K562 (cell line): ENCODE measurements around the gene DMAC1. TPM values are rescaled to one million over a fixed set of nuclear protein-coding genes. Genes with fewer than 3 reads are reported as not detected.
A peak's percentile ranks its signal among the peaks of the same experiment; 100 is the strongest.

Experiments
- CREM ChIP-seq: IDR thresholded peaks from 2 replicates; pipeline ENCODE4 v1.6.1; 2014; ENCODE audit warnings: antibody characterized with exemption, low read depth
- HDAC3 ChIP-seq: fragments of 450-650 bp; IDR thresholded peaks from 2 replicates; pipeline ENCODE4 v1.6.1; 2018; ENCODE audit warnings: borderline replicate concordance, mild to moderate bottlenecking, moderate library complexity; ENCODE audit not compliant: partially characterized antibody
- HMG20A ChIP-seq: fragments of 450-650 bp; formaldehyde crosslinking; conservative IDR thresholded peaks from 2 replicates; pipeline ENCODE4 v1.4.0; 2020; ENCODE audit warnings: mild to moderate bottlenecking, mixed read lengths
- KLF13 ChIP-seq: fragments of 450-650 bp; IDR thresholded peaks from 2 replicates; pipeline ENCODE4 v1.6.1; 2016; ENCODE audit warnings: missing genetic modification characterization, low read depth, mild to moderate bottlenecking, missing compliant biosample characterization, moderate library complexity, borderline replicate concordance
- MIER1 ChIP-seq: fragments of 450-650 bp; IDR thresholded peaks from 2 replicates; pipeline ENCODE4 v1.6.1; 2016; ENCODE audit warnings: antibody characterized with exemption, mild to moderate bottlenecking, low read depth
- NFE2 ChIP-seq: IDR thresholded peaks from 2 replicates; pipeline ENCODE4 v1.6.1; 2014; ENCODE audit warnings: antibody characterized with exemption, low read depth
- NR4A1 ChIP-seq, 2 experiments: fragments of 250-450 bp in 1 of 2; fragments of 450-650 bp in 1 of 2; sonication (Bioruptor Pico) in 1 of 2; IDR thresholded peaks; 2 replicates each; pipeline versions ENCODE4 v1.4.0 to v1.6.1; 2016 to 2020; ENCODE audit warnings: mild to moderate bottlenecking in 2 of 2, missing compliant biosample characterization in 1 of 2, missing genetic modification characterization in 1 of 2, moderate library complexity in 1 of 2
- PYGO2 ChIP-seq: fragments of 450-650 bp; IDR thresholded peaks from 2 replicates; pipeline ENCODE4 v1.6.1; 2016; ENCODE audit warnings: mild to moderate bottlenecking, missing genetic modification characterization, moderate library complexity, missing compliant biosample characterization
- RAD21 ChIP-seq, 2 experiments: fragments of 250-450 bp in 1 of 2; fragments of 450-650 bp in 1 of 2; sonication (Bioruptor Pico) in 1 of 2; formaldehyde crosslinking in 1 of 2; IDR thresholded peaks in 1 of 2; conservative IDR thresholded peaks in 1 of 2; 2 replicates each; pipeline versions ENCODE4 v1.4.0 to v1.8.0; 2020 to 2022; ENCODE audit warnings: mild to moderate bottlenecking in 2 of 2, moderate library complexity in 1 of 2
- RBM22 ChIP-seq: fragments of 200-400 bp; formaldehyde crosslinking; IDR thresholded peaks from 2 replicates; pipeline ENCODE4 v1.6.1; 2018; ENCODE audit warnings: low read length, low read depth; ENCODE audit not compliant: poor library complexity, severe bottlenecking
- SETDB1 ChIP-seq: IDR thresholded peaks from one replicate; pipeline ENCODE4 v1.6.1; 2012; ENCODE audit warnings: low read length, control low read depth, inconsistent platforms
- TCF3 ChIP-seq: sonication (generic); formaldehyde crosslinking; IDR thresholded peaks from 2 replicates; pipeline ENCODE4 v1.4.0; 2020; ENCODE audit warnings: mild to moderate bottlenecking, missing genetic modification reagents
- ZNF133 ChIP-seq: fragments of 250-450 bp; sonication (Bioruptor Pico); IDR thresholded peaks from 2 replicates; pipeline ENCODE4 v1.4.0; 2020; ENCODE audit warnings: mild to moderate bottlenecking
- ZNF175 ChIP-seq: fragments of 200-800 bp; sonication (Bioruptor generic); IDR thresholded peaks from 2 replicates; pipeline ENCODE4 v1.6.1; 2016; ENCODE audit warnings: low read depth, mild to moderate bottlenecking, missing genetic modification characterization, missing compliant biosample characterization
- ZNF592 ChIP-seq: fragments of 450-650 bp; IDR thresholded peaks from 2 replicates; pipeline ENCODE4 v1.6.1; 2017; ENCODE audit warnings: antibody characterized with exemption, mild to moderate bottlenecking
- polyA plus RNA-seq, 8 experiments: library from polyadenylated mRNA; depleted of rRNA in 4 of 8; stranded (reverse) in 5 of 8; unstranded in 3 of 8; fragments of >200 nt; fragmentation: Nextera tagmentation in 2 of 8; fragmentation: Illumina TruSeq in 1 of 8; extraction: Ambion mirVana in 2 of 8; extraction: Trizol in 1 of 8; gene quantifications; 2 replicates each; pipeline versions ENCODE4 v1.2.1 to v1.2.3, GENCODE V29; 2011 to 2014; ENCODE audit warnings: inconsistent platforms in 1 of 8, missing spikeins in 1 of 8
- total RNA-seq, 7 experiments: library from RNA; depleted of rRNA in 6 of 7; stranded (reverse); fragments of >200 nt in 6 of 7; fragmentation: Illumina TruSeq in 2 of 7; extraction: Trizol in 2 of 7; gene quantifications; 2 replicates each; pipeline versions ENCODE4 v1.2.1 to v1.2.3, GENCODE V29; 2011 to 2021; ENCODE audit warnings: low replicate concordance in 1 of 7
- TF ChIP-seq, protein P1 (sequence below), 2 experiments: fragments of 200-800 bp in 1 of 2; sonication (Bioruptor generic) in 1 of 2; sonication (generic) in 1 of 2; formaldehyde crosslinking in 1 of 2; IDR thresholded peaks in 1 of 2; conservative IDR thresholded peaks in 1 of 2; 2 replicates each; pipeline versions ENCODE4 v1.5.0 to v1.6.1; 2016 to 2020; ENCODE audit warnings: missing compliant biosample characterization in 1 of 2, missing genetic modification characterization in 1 of 2, missing genetic modification reagents in 1 of 2
- TF ChIP-seq, protein P2 (sequence below): fragments of 450-650 bp; IDR thresholded peaks from 2 replicates; pipeline ENCODE4 v1.6.1; 2016; ENCODE audit warnings: missing biosample characterization, missing genetic modification characterization
- TF ChIP-seq, protein P3 (sequence below): fragments of 450-650 bp; conservative IDR thresholded peaks from 2 replicates; pipeline ENCODE4 v1.6.1; 2016; ENCODE audit warnings: missing genetic modification characterization, low read depth, mild to moderate bottlenecking, missing compliant biosample characterization, moderate library complexity

The DMAC1 gene
- total and polyA plus RNA-seq, 9 of the 15 experiments (the other 6 are each of a cell fraction or from before 2014, with no cell fraction given): 15.9 to 94.4 (median 38.4) TPM

DNA sequence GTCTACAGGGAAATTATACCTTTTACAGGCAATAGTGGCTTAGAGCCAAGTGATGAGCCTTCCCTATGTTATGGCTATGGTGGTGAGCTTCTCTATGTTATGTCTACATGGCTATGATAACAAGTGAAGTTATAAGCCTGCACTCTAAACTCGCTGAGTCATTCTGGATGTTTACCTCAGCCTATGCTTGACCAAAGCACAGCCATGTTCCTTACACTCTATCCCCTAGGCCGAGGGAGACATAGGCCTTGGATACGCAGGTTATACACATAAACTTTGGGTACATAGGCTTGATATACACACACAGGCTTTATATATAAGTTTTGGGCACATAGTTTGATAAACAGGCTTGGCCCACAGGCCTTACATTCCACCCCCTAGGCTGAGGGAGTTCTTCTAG, 13.8 kb downstream of the DMAC1 start (continued):
- TF ChIP-seq ZNF592 (peak; percentile 94), NR4A1 (CRISPR knock-in tag; IDR thresholded peaks at IDR 0.05) (no peak), NR4A1 (tag; IDR thresholded peaks at IDR 0.05) (peak; percentile 63; the same call in 1 of the 2 replicates), NFE2 (no peak), ZNF133 (CRISPR knock-in tag) (no peak), RBM22 (no peak), PYGO2 (tag) (0 out of 2 replicates have a peak, but pooled peaks have one; percentile 49), TCF3 (CRISPR knock-in tag) (no peak), MIER1 (no peak), HDAC3 (no peak), RAD21 (CRISPR knock-in tag; conservative IDR thresholded peaks at IDR 0.05 in 1 of 2, IDR thresholded peaks at IDR 0.05 in 1 of 2) (no peak), KLF13 (tag) (peak; percentile 35; the same call in 1 of the 2 replicates), SETDB1 (no peak), HMG20A (no peak), CREM (no peak), ZNF175 (CRISPR knock-in tag) (peak; percentile 73; the same call in 1 of the 2 replicates)
- TF ChIP-seq, protein P1, sequence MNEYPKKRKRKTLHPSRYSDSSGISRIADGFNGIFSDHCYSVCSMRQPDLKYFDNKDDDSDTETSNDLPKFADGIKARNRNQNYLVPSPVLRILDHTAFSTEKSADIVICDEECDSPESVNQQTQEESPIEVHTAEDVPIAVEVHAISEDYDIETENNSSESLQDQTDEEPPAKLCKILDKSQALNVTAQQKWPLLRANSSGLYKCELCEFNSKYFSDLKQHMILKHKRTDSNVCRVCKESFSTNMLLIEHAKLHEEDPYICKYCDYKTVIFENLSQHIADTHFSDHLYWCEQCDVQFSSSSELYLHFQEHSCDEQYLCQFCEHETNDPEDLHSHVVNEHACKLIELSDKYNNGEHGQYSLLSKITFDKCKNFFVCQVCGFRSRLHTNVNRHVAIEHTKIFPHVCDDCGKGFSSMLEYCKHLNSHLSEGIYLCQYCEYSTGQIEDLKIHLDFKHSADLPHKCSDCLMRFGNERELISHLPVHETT (CRISPR knock-in tag; conservative IDR thresholded peaks at IDR 0.05 in 1 of 2, IDR thresholded peaks at IDR 0.05 in 1 of 2): peak in 1 of 2 experiments; percentile 59; a peak in 1 of 4 replicates
- TF ChIP-seq, protein P2, sequence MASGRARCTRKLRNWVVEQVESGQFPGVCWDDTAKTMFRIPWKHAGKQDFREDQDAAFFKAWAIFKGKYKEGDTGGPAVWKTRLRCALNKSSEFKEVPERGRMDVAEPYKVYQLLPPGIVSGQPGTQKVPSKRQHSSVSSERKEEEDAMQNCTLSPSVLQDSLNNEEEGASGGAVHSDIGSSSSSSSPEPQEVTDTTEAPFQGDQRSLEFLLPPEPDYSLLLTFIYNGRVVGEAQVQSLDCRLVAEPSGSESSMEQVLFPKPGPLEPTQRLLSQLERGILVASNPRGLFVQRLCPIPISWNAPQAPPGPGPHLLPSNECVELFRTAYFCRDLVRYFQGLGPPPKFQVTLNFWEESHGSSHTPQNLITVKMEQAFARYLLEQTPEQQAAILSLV (tag): peak; percentile 25; the same call in 1 of the 2 replicates
- TF ChIP-seq, protein P3, sequence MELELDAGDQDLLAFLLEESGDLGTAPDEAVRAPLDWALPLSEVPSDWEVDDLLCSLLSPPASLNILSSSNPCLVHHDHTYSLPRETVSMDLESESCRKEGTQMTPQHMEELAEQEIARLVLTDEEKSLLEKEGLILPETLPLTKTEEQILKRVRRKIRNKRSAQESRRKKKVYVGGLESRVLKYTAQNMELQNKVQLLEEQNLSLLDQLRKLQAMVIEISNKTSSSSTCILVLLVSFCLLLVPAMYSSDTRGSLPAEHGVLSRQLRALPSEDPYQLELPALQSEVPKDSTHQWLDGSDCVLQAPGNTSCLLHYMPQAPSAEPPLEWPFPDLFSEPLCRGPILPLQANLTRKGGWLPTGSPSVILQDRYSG (tag): peak; percentile 76; the same call in 1 of the 2 replicates
